ENCODE results near the gene TSPO. TPM values are rescaled to one million over a fixed set of nuclear protein-coding genes. Genes with fewer than 3 reads are reported as not detected.

Gene TSPO
- total RNA-seq, 1 donor from 2014 or later = 0.79 TPM

GRCh38 chr22:43128928-43129424 is 22.4 kb upstream of the TSPO start:
- Mint-ChIP-seq H3K9me3 (ENCODE audit: low read depth) (no peaks in the 10 kb centered on the region), H3K27ac (no peak overlapping the region), H3K27me3 (no peaks in the 10 kb centered on the region), H3K4me1 (ENCODE audit: low read depth) (peaks cover 8% of the 10 kb centered on the region), H3K4me3 (ENCODE audit: low read depth) (no peak overlapping the region), H3K36me3 (ENCODE audit: insufficient read depth) (peaks cover 2% of the 10 kb centered on the region)
- no peak for DNase-seq (ENCODE audit: low spot score, unreplicated experiment)
- TF ChIP-seq CTCF (IDR thresholded peaks at IDR 0.05; ENCODE audit: unreplicated experiment) = no peak

- no peak overlapping the region for H3K27ac Mint-ChIP-seq
Measured at GRCh38 chr22:43129426-43130425, 21.6 kb upstream of the TSPO start.

GRCh38 chr22:43131773-43132501 is 19.4 kb upstream of the TSPO start:
- DNase-seq (ENCODE audit: low spot score, unreplicated experiment) = no peak
- Mint-ChIP-seq H3K36me3 (ENCODE audit: insufficient read depth) (peaks cover 5% of the 10 kb centered on the region), H3K4me1 (ENCODE audit: low read depth) (peaks cover 6% of the 10 kb centered on the region), H3K9me3 (ENCODE audit: low read depth) (no peaks in the 10 kb centered on the region), H3K27me3 (no peaks in the 10 kb centered on the region), H3K4me3 (ENCODE audit: low read depth) (no peak overlapping the region), H3K27ac (no peak overlapping the region)
- no peak for TF ChIP-seq CTCF (IDR thresholded peaks at IDR 0.05; ENCODE audit: unreplicated experiment)

More at GRCh38 chr22:43129426-43130425, 21.6 kb upstream of the TSPO start:
- Mint-ChIP-seq H3K4me1 (ENCODE audit: low read depth) (peaks cover 8% of the 10 kb centered on the region), H3K27me3 (no peaks in the 10 kb centered on the region), H3K9me3 (ENCODE audit: low read depth) (no peaks in the 10 kb centered on the region), H3K36me3 (ENCODE audit: insufficient read depth) (peaks cover 5% of the 10 kb centered on the region), H3K4me3 (ENCODE audit: low read depth) (no peak overlapping the region)
- no peak for TF ChIP-seq CTCF (IDR thresholded peaks at IDR 0.05; ENCODE audit: unreplicated experiment)
- no peak for DNase-seq (ENCODE audit: low spot score, unreplicated experiment)

- H3K27me3 Mint-ChIP-seq = no peaks in the 10 kb centered on the region
- no peak overlapping the region for H3K4me3 Mint-ChIP-seq (ENCODE audit: low read depth)
- H3K9me3 Mint-ChIP-seq (ENCODE audit: low read depth) = no peaks in the 10 kb centered on the region
- H3K4me1 Mint-ChIP-seq (ENCODE audit: low read depth) = peaks cover 6% of the 10 kb centered on the region
- DNase-seq (ENCODE audit: low spot score, unreplicated experiment) = no peak
- H3K36me3 Mint-ChIP-seq (ENCODE audit: insufficient read depth) = peaks cover 5% of the 10 kb centered on the region
- H3K27ac Mint-ChIP-seq = no peak overlapping the region
- no peak for TF ChIP-seq CTCF (IDR thresholded peaks at IDR 0.05; ENCODE audit: unreplicated experiment)
Measured at GRCh38 chr22:43133401-43133800, 18.0 kb upstream of the TSPO start.

GRCh38 chr22:43134553-43134952 is 16.8 kb upstream of the TSPO start:
- Mint-ChIP-seq H3K4me1 (ENCODE audit: low read depth) (no peaks in the 10 kb centered on the region), H3K27ac (no peak overlapping the region), H3K9me3 (ENCODE audit: low read depth) (no peaks in the 10 kb centered on the region), H3K4me3 (ENCODE audit: low read depth) (no peak overlapping the region), H3K27me3 (no peaks in the 10 kb centered on the region), H3K36me3 (ENCODE audit: insufficient read depth) (peaks cover 5% of the 10 kb centered on the region)
- no peak for TF ChIP-seq CTCF (IDR thresholded peaks at IDR 0.05; ENCODE audit: unreplicated experiment)
- DNase-seq (ENCODE audit: low spot score, unreplicated experiment) = no peak
